GM20431 (cell line): ENCODE results near the gene TMPRSS9.

ENCODE experiments used
- in situ Hi-C: fragments of 300-500 bp; cut with MseI, MboI; formaldehyde crosslinking; loops from one replicate; pipeline ENCODE4 v1.15.0; 2020; ENCODE audit warnings: low sequenced_read_pairs; ENCODE audit not compliant: unreplicated experiment

TMPRSS9 gene

GRCh38 chr19:2474232-2475017, 114.4 kb downstream of the TMPRSS9 start:
- in situ Hi-C loops = loop anchor here (10.0 kb wide), 1 partner anchor 140 kb away; no protein-coding TSS in a partner anchor

GRCh38 chr19:2475018-2475701, 115.1 kb downstream of the TMPRSS9 start:
- in situ Hi-C loops = loop anchor here (10.0 kb wide), 1 partner anchor 140 kb away; no protein-coding TSS in a partner anchor
